ENCODE measurements around the gene POLD1. TPM values are rescaled to one million over a fixed set of nuclear protein-coding genes. Genes with fewer than 3 reads are reported as not detected.
A peak's percentile ranks its signal among the peaks of the same experiment; 100 is the strongest.

Gene POLD1
- total and polyA plus RNA-seq, 2 of the 13 experiments (the other 11 are each of a cell fraction or from before 2014, with no cell fraction given), result 17.4 to 54.0 TPM

- Histone ChIP-seq H2AFZ (ENCODE audit: low read length) (peak overlapping the region; percentile 75), H3K27ac (ENCODE audit: extremely low read length, insufficient read depth, low read length) (no peak overlapping the region), H3K4me1 (ENCODE audit: insufficient read depth, low read length) (peaks cover 10% of the 10 kb centered on the region), H3K36me3 (replicated peaks in 1 of 2; ENCODE audit: control insufficient read depth in 1 of 2, insufficient read depth in 2 of 2, low read length in 2 of 2) (no peaks in the 10 kb centered on the region), H3K4me2 (ENCODE audit: low read depth, low read length) (peak overlapping the region; percentile 95), H3K79me2 (ENCODE audit: insufficient read depth, low read length) (no peaks in the 10 kb centered on the region), H3K4me3 (replicated peaks in 1 of 3; ENCODE audit: insufficient read depth in 1 of 3, low read depth in 2 of 3, low read length in 3 of 3) (peak overlapping the region; percentile 56 to 70 (median 56); a peak in 5 of 6 replicates), H3K27me3 (ENCODE audit: control insufficient read depth in 1 of 2, insufficient read depth in 2 of 2, low read length in 2 of 2) (peaks cover 8 to 23% of the 10 kb centered on the region in 2 experiments; a peak in 4 of 5 replicates), H3K9ac (ENCODE audit: insufficient read depth, low read depth, low read length) (peak overlapping the region; percentile 58), H3K9me3 (ENCODE audit: low read length) (no peaks in the 10 kb centered on the region), H4K20me1 (ENCODE audit: insufficient read depth, low read length) (no peaks in the 10 kb centered on the region)
- ChIA-PET POLR2A (no interaction called here), CTCF (ENCODE audit: low intra/inter-chr PET ratio, low total read pairs) (no interaction called here)
- DNase-seq (ENCODE audit: low spot score) (peak; percentile 66), ATAC-seq (peak; percentile 95), FAIRE-seq (peak; percentile 40)
- BruUV-seq (replicated peaks), result no TSS peak
- intact Hi-C loops (cut with micrococcal nuclease; ENCODE audit: unreplicated experiment) (no loop called here), in situ Hi-C loops (cut with HindIII; ENCODE audit: extremely low pct_ligation_motif_present, low pct_unique_long_range_greater_than_20kb) (no loop called here)
- 2% methylated on average over 39 of the region's 54 CpGs for WGBS (ENCODE audit: low lambda C conversion rate)
- TF ChIP-seq ZNF607 (CRISPR knock-in tag; IDR thresholded peaks at IDR 0.05; ENCODE audit: borderline replicate concordance) (0 out of 2 replicates have a peak, but pooled peaks have one; percentile 65), PATZ1 (CRISPR knock-in tag; IDR thresholded peaks at IDR 0.05) (peak; percentile 85), U2AF1 (optimal IDR thresholded peaks at IDR 0.05; ENCODE audit: low read depth, low read length) (no peak), ZNF768 (CRISPR knock-in tag; IDR thresholded peaks at IDR 0.05) (peak; percentile 13; the same call in 1 of the 2 replicates), ZNF891 (CRISPR knock-in tag; IDR thresholded peaks at IDR 0.05) (0 out of 2 replicates have a peak, but pooled peaks have one; percentile 28), MAZ (IDR thresholded peaks at IDR 0.05; ENCODE audit: borderline replicate concordance, low read depth, low read length) (peak; percentile 27; the same call in 1 of the 2 replicates), MAZ (CRISPR knock-in tag; IDR thresholded peaks at IDR 0.05; ENCODE audit: low read depth) (peak; percentile 61; the same call in 1 of the 2 replicates), SP4 (CRISPR knock-in tag; IDR thresholded peaks at IDR 0.05) (peak; percentile 62; the same call in 1 of the 2 replicates), TFDP1 (CRISPR knock-in tag; IDR thresholded peaks at IDR 0.05; ENCODE audit: borderline replicate concordance) (peak; percentile 61; the same call in 1 of the 2 replicates), FOXC1 (CRISPR knock-in tag; IDR thresholded peaks at IDR 0.05; ENCODE audit: borderline replicate concordance) (0 out of 2 replicates have a peak, but pooled peaks have one; percentile 46), AHR (CRISPR knock-in tag; IDR thresholded peaks at IDR 0.05) (0 out of 2 replicates have a peak, but pooled peaks have one; percentile 73), CHD2 (IDR thresholded peaks at IDR 0.05; ENCODE audit: low read depth, low read length) (peak; percentile 86), XRCC5 (optimal IDR thresholded peaks at IDR 0.05; ENCODE audit: low read length) (peak; percentile 30), HMGXB4 (CRISPR knock-in tag; IDR thresholded peaks at IDR 0.05; ENCODE audit: borderline replicate concordance in 1 of 2, low read depth in 1 of 2) (peak; percentile 43 to 62; a peak in 3 of 4 replicates)
- TF ChIP-seq, protein P1, sequence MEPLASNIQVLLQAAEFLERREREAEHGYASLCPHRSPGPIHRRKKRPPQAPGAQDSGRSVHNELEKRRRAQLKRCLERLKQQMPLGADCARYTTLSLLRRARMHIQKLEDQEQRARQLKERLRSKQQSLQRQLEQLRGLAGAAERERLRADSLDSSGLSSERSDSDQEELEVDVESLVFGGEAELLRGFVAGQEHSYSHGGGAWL (CRISPR knock-in tag; IDR thresholded peaks at IDR 0.05), result 0 out of 2 replicates have a peak, but pooled peaks have one; percentile 38
- TF ChIP-seq, protein P2, sequence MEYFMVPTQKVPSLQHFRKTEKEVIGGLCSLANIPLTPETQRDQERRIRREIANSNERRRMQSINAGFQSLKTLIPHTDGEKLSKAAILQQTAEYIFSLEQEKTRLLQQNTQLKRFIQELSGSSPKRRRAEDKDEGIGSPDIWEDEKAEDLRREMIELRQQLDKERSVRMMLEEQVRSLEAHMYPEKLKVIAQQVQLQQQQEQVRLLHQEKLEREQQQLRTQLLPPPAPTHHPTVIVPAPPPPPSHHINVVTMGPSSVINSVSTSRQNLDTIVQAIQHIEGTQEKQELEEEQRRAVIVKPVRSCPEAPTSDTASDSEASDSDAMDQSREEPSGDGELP (IDR thresholded peaks at IDR 0.05; ENCODE audit: borderline replicate concordance, low read depth), result peak; percentile 15; the same call in 1 of the 2 replicates
Measured at GRCh38 chr19:50431343-50432220, 47.4 kb downstream of the POLD1 start.

Measured in HepG2 (cell line).